NCI-H1694 (cell line): ENCODE data around the gene EPHA2.
"Not testable (repeated sequence)": the region's sequence is repeated elsewhere in the genome, so short reads cannot be mapped to it uniquely, and the experiment has no call there.

Experiments
- DNase-seq: peaks from one replicate; lab custom pipeline; 2025; lab: John Stamatoyannopoulos, UW

EPHA2 gene

GRCh38 chr1:16119504-16119903 is 36.4 kb downstream of the EPHA2 start:
- no peak for DNase-seq

GRCh38 chr1:16118706-16119105 is 37.2 kb downstream of the EPHA2 start:
- DNase-seq: no peak

- no peak for DNase-seq
Measured at GRCh38 chr1:16117936-16118335, 37.9 kb downstream of the EPHA2 start.

- DNase-seq: no peak
Measured at GRCh38 chr1:16117369-16117768, 38.5 kb downstream of the EPHA2 start.

GRCh38 chr1:16116625-16117024 is 39.2 kb downstream of the EPHA2 start:
- DNase-seq: no peak

- DNase-seq: no peak
Measured at GRCh38 chr1:16116002-16116401, 39.9 kb downstream of the EPHA2 start.

- DNase-seq: no peak
Measured at GRCh38 chr1:16115468-16115983, 40.3 kb downstream of the EPHA2 start.

- no peak for DNase-seq
Measured at GRCh38 chr1:16114527-16115467, 41.1 kb downstream of the EPHA2 start.

- DNase-seq: no peak
Measured at GRCh38 chr1:16112596-16113555, 43.0 kb downstream of the EPHA2 start.

- no peak for DNase-seq
Measured at GRCh38 chr1:16111771-16112595, 43.9 kb downstream of the EPHA2 start.

GRCh38 chr1:16110884-16111283 is 45.0 kb downstream of the EPHA2 start:
- DNase-seq: no peak

GRCh38 chr1:16110456-16110855 is 45.4 kb downstream of the EPHA2 start:
- no peak for DNase-seq

GRCh38 chr1:16109571-16109970 is 46.3 kb downstream of the EPHA2 start:
- no peak for DNase-seq

- not testable (repeated sequence) for DNase-seq
Measured at GRCh38 chr1:16107039-16107438, 48.8 kb downstream of the EPHA2 start.

GRCh38 chr1:16101623-16102022 is 54.2 kb downstream of the EPHA2 start:
- no peak for DNase-seq

- no peak for DNase-seq
Measured at GRCh38 chr1:16099412-16099811, 56.5 kb downstream of the EPHA2 start.

- DNase-seq: no peak
Measured at GRCh38 chr1:16095447-16095846, 60.4 kb downstream of the EPHA2 start.

- DNase-seq: no peak
Measured at GRCh38 chr1:16094453-16095158, 61.3 kb downstream of the EPHA2 start.

GRCh38 chr1:16093611-16094010 is 62.3 kb downstream of the EPHA2 start:
- no peak for DNase-seq

- no peak for DNase-seq
Measured at GRCh38 chr1:16092923-16093511, 62.9 kb downstream of the EPHA2 start.
